SK-N-MC (cell line): Measurements from ENCODE around the gene SAMD14.

ENCODE experiments used
- EZH2 ChIP-seq: fragments of 200-600 bp; sonication (generic); IDR thresholded peaks from one replicate; pipeline ENCODE4 v1.6.1; 2017; ENCODE audit warnings: antibody characterized with exemption
- POLR2AphosphoS5 ChIP-seq: IDR thresholded peaks from 2 replicates; pipeline ENCODE4 v1.6.1; 2012; ENCODE audit warnings: mild to moderate bottlenecking, low read depth, low read length, borderline replicate concordance

GRCh38 chr17:50167371-50167770 is 37.4 kb upstream of the SAMD14 start:
- no peak for TF ChIP-seq EZH2
- TF ChIP-seq POLR2AphosphoS5 = no peak
